Left ventricle myocardium inferior (tissue), 1 donor: ENCODE measurements around the gene SORCS3. TPM values are rescaled to one million over a fixed set of nuclear protein-coding genes. Genes with fewer than 3 reads are reported as not detected.

Source experiments
- DNase-seq: peaks from one replicate; pipeline ENCODE4 v3.0.0-alpha.2; 2020
- H3K27ac ChIP-seq: fragments of 200-600 bp; replicated peaks from 2 replicates; pipeline ENCODE4 v1.8.0; 2021
- H3K27me3 ChIP-seq: fragments of 200-600 bp; 2 replicates; pipeline ENCODE4 v1.8.0; 2021; ENCODE audit warnings: low read depth
- H3K36me3 ChIP-seq: fragments of 200-600 bp; 2 replicates; pipeline ENCODE4 v1.8.0; 2021
- H3K4me1 ChIP-seq: fragments of 200-600 bp; 2 replicates; pipeline ENCODE4 v1.8.0; 2021
- H3K4me3 ChIP-seq: fragments of 200-600 bp; 2 replicates; pipeline ENCODE4 v1.8.0; 2021; ENCODE audit warnings: mild to moderate bottlenecking, moderate library complexity
- H3K9me3 ChIP-seq: fragments of 200-600 bp; replicated peaks from 2 replicates; pipeline ENCODE4 v1.8.0; 2021
- intact Hi-C: fragments of 100-400 bp; cut with micrococcal nuclease; formaldehyde crosslinking; loops from one replicate; pipeline ENCODE4 v1.11.0; 2022
- total RNA-seq: library from RNA; stranded (reverse); fragmentation: NEBNext Ultra II Directional; extraction: Animal tissue kit (Norgen Biotek cat#: 25700); gene quantifications from one replicate; pipeline ENCODE4 v1.2.1, GENCODE V29; 2021
- TF ChIP-seq, protein P1 (sequence below): fragments of 200-600 bp; IDR thresholded peaks from 2 replicates; pipeline ENCODE4 v1.8.0; 2021; ENCODE audit warnings: antibody characterized with exemption, mild to moderate bottlenecking, borderline replicate concordance
- donor health status: DM: no; HTN: yes; CAD: no; lungs with severe emphysema.

Gene SORCS3
- total RNA-seq, 1 donor from 2014 or later: 0.03 TPM

GRCh38 chr10:105073999-105074398 lies 432.9 kb downstream of the SORCS3 start:
- no peaks in the 10 kb centered on the region for H3K4me1 ChIP-seq
- H3K4me3 ChIP-seq: no peak overlapping the region
- TF ChIP-seq, protein P1, sequence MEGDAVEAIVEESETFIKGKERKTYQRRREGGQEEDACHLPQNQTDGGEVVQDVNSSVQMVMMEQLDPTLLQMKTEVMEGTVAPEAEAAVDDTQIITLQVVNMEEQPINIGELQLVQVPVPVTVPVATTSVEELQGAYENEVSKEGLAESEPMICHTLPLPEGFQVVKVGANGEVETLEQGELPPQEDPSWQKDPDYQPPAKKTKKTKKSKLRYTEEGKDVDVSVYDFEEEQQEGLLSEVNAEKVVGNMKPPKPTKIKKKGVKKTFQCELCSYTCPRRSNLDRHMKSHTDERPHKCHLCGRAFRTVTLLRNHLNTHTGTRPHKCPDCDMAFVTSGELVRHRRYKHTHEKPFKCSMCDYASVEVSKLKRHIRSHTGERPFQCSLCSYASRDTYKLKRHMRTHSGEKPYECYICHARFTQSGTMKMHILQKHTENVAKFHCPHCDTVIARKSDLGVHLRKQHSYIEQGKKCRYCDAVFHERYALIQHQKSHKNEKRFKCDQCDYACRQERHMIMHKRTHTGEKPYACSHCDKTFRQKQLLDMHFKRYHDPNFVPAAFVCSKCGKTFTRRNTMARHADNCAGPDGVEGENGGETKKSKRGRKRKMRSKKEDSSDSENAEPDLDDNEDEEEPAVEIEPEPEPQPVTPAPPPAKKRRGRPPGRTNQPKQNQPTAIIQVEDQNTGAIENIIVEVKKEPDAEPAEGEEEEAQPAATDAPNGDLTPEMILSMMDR: no peak
- H3K27me3 ChIP-seq: peaks cover 15% of the 10 kb centered on the region
- H3K27ac ChIP-seq: no peak overlapping the region
- no peak for DNase-seq
- H3K36me3 ChIP-seq: no peaks in the 10 kb centered on the region
- no peaks in the 10 kb centered on the region for H3K9me3 ChIP-seq
- intact Hi-C loops: no loop called here

DNA sequence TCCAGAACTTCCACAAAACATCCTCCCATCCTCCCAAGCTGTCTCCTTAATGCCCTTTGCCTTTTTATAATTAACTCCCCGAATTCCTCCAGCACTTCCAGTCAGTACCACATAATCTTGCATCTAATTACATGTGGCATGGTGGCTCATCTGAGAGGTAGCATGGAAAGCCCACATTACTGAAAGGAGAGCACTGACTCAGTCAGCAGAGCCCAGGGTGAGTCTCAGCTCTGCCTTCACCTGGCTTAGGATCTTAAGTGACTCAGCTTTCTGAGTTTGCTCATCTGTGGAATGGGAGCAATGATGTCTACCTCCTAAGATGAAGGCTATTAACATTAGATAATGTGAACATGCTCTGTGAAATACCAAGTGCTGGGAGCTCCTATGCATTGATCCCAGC lies 433.9 kb downstream of the SORCS3 start:
- no peak for DNase-seq
- H3K9me3 ChIP-seq: no peaks in the 10 kb centered on the region
- intact Hi-C loops: no loop called here
- TF ChIP-seq, protein P1: no peak
- H3K27ac ChIP-seq: no peak overlapping the region
- no peaks in the 10 kb centered on the region for H3K4me1 ChIP-seq
- H3K36me3 ChIP-seq: no peaks in the 10 kb centered on the region
- no peak overlapping the region for H3K4me3 ChIP-seq
- H3K27me3 ChIP-seq: peaks cover 15% of the 10 kb centered on the region

GRCh38 chr10:105085980-105086379 lies 444.9 kb downstream of the SORCS3 start:
- Histone ChIP-seq H3K4me1 (no peaks in the 10 kb centered on the region), H3K27ac (no peak overlapping the region), H3K27me3 (no peaks in the 10 kb centered on the region), H3K4me3 (no peak overlapping the region), H3K9me3 (no peaks in the 10 kb centered on the region), H3K36me3 (no peaks in the 10 kb centered on the region)
- TF ChIP-seq, protein P1: no peak
- intact Hi-C loops: no loop called here
- DNase-seq: no peak

DNA sequence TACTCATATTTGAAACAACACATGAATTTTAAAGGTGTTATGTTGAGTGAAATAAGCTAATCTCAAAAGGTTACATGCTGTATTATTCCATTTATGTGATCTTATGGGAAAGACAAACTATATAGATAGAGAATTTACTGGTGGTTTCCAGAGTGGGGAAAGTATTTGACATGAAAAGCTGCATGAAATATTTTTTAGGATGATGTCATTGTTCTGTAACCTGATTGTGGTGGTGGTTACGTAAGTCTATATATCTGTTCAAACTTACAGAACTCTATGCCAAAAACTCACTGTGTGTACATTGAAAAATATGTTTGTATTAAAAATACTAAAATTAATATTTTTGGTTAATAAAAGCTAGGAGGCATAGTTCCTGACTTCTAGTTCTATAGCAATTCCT lies 453.0 kb downstream of the SORCS3 start:
- no peak for DNase-seq
- H3K36me3 ChIP-seq: no peaks in the 10 kb centered on the region
- H3K4me1 ChIP-seq: no peaks in the 10 kb centered on the region
- H3K27ac ChIP-seq: no peak overlapping the region
- H3K9me3 ChIP-seq: no peaks in the 10 kb centered on the region
- intact Hi-C loops: no loop called here
- H3K4me3 ChIP-seq: no peak overlapping the region
- TF ChIP-seq, protein P1: no peak
- H3K27me3 ChIP-seq: no peaks in the 10 kb centered on the region

GRCh38 chr10:105096316-105096715 lies 455.2 kb downstream of the SORCS3 start:
- Histone ChIP-seq H3K27me3 (no peaks in the 10 kb centered on the region), H3K36me3 (no peaks in the 10 kb centered on the region), H3K4me3 (no peak overlapping the region), H3K4me1 (no peaks in the 10 kb centered on the region), H3K9me3 (no peaks in the 10 kb centered on the region), H3K27ac (no peak overlapping the region)
- DNase-seq: no peak
- intact Hi-C loops: no loop called here
- TF ChIP-seq, protein P1: no peak

DNA sequence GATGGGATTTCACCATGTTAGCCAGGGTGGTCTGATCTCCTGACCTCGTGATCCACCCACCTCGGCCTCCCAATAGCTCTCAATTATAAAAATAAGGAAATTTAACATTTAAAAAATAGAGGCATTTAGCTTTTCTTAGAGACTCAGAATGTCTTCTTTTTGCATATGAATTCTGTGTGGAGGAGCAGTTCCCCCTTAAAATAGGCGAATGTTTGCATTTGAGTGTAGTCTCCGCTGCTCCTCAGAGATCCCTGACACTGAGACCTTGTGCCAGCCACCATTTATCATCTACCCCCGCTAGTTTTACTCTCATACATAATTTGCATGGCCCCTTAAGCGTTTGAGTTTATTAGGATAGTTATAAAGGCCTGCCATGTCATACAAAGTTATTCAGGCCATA lies 461.9 kb downstream of the SORCS3 start:
- Histone ChIP-seq H3K36me3 (no peaks in the 10 kb centered on the region), H3K27me3 (no peaks in the 10 kb centered on the region), H3K4me3 (no peak overlapping the region), H3K9me3 (no peaks in the 10 kb centered on the region), H3K4me1 (no peaks in the 10 kb centered on the region), H3K27ac (no peak overlapping the region)
- TF ChIP-seq, protein P1: no peak
- DNase-seq: no peak
- intact Hi-C loops: no loop called here
